DMS79 (cell line): ENCODE data around the gene CREB1.

Experiments used
- DNase-seq: peaks from one replicate; lab custom pipeline; 2025; lab: John Stamatoyannopoulos, UW

The CREB1 gene

DNA sequence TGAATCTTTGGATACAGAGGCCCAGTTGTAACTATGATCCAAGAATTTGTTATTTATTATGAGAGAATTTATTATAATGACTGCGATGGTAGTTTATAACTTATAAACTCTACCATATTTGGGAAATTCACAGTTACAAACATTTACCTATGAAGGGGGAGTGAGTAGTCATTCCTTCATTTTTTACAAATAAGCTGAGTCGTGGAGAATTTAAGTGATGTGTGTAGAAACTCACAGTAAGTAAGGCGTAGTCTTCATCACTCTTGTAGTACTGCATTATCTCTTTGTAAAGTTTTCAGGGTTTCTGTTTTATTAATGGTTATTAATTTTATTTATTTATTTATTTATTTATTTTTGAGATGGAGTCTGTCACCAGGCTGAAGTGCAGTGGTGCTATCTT, 13.5 kb downstream of the CREB1 start:
- DNase-seq = no peak

DNA sequence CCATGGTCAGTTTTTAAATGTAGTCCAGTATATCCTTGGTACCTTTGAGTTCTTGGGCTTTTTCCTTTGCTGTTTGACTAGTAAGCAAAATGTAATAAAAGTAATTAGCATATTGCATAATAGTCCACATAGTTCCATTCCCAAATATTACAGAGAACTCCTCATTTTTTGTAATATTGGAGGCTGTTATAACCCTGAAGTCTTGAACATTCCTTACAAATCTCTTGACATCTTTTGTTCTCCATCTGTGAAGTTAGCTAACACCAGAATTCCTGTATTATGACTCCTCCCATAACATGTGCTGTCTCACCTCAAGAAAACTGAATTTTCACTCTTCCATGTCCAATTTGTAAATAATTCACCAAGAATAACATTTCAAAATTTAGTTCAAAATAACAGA, 17.1 kb downstream of the CREB1 start:
- no peak for DNase-seq

DNA sequence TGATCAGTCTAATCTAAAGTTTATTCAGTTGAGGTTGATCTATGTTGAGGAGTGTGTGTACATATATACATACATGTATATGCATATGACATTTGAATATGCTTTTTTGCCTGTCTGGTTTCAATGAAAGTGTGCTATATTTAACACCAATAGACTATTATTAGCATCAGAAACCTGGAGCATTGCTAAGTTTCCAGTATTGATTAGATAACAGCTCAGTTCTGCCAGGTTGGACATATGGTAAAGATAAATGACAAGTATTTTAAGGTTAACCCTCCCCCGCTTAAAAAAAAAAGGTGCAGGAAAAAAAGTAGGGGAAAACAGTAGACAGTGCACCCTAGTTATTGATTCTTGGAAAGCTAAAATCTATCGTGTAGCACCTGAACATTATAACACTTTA, 19.4 kb downstream of the CREB1 start:
- no peak for DNase-seq

DNA sequence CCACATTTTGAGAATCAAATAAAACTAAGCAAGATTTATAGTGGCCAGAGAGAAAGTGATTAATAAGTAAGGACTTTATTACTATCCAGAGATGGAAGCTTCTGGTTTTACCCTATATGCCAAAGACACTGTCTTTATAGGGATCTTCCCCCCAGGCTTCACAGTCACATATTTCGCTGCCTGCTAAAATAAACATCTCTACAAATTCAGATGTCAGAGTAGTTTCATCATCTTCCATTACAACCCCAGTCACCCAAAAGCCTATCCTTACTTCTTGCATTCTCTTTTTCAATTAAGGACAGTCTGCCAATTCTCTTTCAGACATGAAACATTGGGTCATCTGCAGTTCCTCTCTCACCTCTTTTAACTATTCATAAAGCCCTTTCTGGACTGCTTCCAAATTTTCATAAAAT, 28.3 kb downstream of the CREB1 start:
- no peak for DNase-seq

DNA sequence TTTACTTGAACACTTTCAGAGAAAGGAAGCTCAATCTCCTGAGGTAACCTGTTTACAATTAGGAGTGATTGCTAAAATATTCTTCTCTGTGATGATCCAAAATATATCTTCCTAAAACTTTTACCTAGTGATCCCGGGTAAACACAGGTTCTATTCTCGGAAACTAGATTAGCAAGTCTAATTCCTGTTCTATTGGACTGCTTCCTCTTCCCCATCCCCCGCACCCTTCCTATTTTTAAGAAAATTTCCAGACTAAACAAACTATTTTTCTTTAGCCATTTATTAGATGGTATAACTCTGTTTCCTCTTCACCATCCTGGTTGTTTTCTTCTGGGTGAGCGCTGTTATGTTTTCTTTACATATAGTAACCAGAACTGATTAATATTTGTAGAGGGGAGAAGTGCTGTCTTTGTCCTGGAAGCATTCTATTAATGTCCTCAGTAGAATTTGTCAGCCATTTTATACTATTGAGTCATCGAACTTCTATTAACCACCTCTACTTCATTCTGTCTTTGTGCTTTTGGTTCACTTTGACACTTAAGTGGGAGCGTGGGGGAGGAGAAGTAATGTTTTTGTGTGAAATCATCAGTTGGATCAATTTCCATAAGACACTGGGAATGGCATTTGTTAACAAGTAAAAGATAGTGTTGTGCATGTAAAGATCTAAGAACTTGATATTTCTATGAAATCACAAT, 31.8 kb downstream of the CREB1 start:
- DNase-seq = no peak

DNA sequence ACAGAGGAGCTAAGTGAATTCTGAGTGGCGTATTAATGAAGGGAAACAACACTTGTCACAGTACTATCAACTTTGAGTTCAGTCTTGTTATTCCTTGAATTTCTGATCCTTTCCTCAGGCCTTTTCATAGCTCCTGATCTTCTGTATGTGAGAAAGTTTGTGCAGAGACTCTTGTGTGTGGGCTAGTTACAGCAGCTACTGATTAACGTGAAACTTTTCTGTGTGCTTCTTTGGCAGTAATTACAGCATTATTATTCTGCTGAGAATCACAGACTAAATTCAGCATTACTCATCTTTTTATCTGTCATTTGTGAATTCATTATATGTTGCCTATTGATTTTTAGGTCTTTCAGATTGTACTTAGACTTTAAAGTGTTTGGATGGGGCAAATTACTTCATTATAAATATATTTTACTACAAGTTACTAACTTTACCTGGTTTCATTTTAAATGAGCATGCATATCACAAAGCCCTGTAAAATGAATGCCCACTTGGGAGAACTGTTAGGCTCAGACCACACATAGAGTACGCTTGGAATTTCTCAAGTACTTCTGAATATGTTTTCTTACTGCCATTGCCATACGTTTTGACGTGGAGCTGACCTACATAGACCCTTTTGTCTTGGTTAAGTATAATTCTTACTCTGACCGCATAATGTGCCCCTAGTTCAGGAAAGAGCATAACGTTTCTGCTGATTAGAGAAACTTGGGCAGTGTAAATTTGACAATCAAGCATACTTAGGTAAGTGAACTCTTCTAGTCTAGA, 36.2 kb downstream of the CREB1 start:
- DNase-seq = no peak

DNA sequence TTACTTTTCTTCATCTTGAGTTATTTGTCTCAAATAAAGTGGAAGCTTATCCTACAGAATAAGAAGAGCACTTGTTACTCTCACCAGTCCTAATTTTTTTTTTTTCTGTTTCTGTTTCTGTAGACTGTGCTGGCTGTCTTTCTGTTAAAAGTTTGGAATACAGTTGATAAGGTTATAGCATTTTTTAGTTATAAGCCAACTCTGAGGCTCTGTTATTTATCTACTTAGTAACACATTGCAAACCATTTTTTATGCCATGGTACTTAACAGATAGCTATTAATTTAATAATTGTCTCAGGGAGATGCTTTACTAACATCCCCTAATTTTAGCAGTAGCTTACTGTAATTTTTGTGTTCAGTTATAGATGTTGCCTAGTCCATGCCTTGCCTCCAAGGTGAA, 37.9 kb downstream of the CREB1 start:
- DNase-seq = no peak

DNA sequence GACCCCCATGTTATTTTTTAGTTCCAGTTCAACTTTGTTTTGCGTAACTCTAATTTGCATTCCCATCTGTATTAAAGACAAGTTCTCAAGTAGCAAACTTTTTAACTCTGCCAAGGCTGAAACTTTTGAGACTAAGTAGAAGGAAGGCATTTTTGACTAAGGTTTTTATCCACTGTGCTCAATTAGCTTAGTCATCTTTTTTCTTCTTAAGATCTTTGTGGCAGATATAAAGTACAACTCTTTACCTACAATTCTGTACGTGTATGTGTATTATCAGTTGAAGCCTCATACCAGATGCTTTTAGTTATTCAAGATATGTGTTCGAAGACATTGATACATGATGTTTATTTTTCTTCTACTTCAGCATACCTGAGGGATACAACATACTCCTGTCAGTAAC, 41.6 kb downstream of the CREB1 start:
- DNase-seq = no peak

DNA sequence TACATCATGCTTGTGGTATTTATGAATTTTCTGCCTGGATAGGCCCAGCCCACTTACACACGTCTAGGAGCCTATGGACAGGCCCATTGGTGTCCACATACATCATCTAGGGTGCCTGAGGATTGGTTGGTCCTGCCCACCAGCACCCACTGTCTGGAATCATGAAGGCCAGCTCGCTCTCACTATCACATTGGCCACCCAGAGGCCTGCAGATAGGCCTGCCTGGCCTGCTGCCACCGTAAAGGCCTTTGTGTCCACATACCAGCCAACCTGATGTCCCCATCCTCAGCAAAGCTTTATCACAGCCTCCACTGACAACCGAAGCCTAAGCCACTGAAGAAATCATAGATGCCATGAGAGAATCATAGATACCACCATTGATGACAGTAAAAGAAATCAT, 55.2 kb downstream of the CREB1 start:
- no peak for DNase-seq

DNA sequence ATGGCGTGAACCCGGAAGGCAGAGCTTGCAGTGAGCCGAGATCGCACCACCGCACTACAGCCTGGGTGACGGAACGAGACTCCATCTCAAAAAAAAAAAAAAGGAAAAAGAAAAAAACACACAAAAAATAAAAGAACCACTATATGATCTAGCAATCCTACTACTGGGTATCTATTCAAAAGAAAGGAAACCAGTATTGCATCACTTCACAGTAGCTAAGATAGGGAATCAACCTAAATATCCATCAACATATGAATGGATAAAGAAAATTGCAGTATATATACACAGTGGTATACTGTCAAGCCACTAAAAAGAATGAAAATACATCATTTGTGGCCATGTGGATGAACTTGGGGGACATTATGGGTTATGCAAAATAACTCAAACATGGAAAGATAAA, 57.5 kb downstream of the CREB1 start:
- DNase-seq = no peak

DNA sequence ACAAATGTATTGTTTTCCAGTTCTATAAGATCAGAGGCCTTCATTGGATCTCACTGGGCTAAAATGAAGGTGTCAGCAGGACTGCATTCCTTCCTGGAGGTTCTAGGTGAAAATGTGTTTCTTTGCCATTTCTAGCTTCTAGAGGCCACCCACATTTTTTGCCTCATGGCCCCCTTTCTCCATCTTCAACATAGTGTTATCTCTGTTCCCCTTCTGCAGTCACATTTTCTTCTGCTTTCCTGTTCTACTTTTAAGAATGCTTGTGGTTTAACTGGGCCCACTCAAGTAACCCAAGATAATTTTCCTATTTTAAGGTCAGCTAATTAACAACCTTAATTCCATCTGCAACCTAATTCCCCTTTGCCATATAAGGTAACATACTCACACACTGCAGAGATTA, 59.4 kb downstream of the CREB1 start:
- DNase-seq = no peak

DNA sequence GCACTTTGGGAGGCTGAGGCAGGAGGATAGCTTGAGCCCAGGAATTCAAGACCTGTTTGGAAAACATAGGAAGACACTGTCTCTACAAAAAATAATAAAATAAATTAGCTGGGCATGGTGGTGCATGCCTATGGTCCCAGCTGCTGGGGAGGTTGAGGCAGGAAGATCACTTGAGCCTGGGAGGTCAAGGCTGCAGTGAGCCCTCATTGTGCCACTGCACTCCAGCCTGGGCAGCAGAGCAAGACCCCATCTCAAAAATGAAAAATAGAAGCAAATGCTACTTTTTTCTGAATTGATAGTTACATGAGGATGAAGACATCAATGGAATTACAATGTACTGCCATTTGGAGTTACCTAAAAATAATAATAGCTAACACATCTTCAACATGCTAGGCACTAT, 63.5 kb downstream of the CREB1 start:
- DNase-seq = no peak

DNA sequence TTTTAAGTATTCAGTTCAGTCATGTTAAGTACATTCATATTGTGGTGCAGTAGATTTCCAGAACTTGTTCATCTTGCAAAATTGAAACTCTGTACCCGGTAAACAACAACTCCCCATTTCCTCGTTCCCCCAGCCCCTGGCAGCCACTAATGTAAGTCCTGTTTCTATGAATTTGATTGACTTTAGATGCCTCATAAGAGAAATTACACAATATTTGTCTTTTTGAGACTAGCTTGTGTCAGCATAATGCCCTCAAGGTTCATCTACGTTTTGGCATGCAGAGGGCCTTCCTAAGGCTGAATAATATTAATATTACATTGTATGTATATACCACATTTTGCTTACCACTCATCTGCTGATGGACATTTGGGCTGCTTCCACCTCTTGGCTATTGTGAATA, 64.5 kb downstream of the CREB1 start:
- no peak for DNase-seq

DNA sequence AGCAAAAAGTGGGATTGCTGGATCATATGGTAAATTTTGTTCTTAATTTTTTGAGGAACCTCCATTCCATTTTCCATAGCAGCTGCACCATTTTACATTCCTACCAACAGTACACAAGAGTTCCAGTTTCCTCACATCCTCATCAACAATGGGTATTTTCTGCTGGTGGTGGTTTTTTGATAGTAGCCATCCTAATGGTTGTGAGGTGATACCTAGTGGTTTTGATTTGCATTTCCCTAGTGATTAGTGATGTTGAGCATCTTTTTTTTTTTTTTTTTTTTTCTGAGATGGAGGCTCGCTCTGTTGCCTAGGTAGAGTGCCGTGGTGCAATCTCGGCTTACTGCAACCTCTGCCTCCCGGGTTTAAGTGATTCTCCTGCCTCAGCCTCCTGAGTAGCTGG, 65.0 kb downstream of the CREB1 start:
- DNase-seq = no peak

DNA sequence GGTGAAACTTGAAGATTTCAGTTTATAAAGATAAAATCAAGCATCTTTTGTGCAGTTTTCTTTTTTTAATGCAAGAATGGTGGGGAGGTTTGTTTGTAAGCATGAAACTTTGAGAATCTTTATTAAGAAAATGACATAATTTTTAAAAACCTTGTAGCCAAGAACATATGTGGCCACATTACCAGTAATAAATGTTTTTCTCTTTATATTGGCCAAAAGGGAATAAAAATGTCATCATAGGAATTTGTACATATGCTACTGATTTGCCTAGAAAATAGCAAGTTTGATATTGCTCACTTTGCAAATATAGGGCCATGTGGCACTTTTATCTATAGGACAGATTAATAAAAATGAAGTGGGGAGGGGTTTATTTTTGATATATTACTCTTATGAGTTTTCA, 69.9 kb downstream of the CREB1 start:
- no peak for DNase-seq

DNA sequence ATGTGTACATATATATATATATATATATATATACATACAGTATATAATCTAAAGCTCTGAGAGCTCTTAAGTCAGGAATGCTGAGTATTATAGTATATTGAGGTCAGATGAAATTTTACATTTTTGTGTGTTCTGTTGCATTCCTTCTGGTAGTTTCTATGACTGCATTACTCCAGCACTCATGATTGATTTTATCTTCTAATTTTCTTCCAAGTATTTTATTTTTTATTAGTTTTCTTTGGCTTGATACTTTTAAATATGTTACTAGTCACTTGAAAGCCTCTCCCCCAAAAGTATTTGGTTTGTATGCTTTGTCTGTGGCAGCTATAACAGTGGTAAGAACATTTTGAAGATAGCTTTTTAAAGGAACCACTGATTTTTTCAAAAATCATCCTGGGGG, 70.5 kb downstream of the CREB1 start:
- no peak for DNase-seq

DNA sequence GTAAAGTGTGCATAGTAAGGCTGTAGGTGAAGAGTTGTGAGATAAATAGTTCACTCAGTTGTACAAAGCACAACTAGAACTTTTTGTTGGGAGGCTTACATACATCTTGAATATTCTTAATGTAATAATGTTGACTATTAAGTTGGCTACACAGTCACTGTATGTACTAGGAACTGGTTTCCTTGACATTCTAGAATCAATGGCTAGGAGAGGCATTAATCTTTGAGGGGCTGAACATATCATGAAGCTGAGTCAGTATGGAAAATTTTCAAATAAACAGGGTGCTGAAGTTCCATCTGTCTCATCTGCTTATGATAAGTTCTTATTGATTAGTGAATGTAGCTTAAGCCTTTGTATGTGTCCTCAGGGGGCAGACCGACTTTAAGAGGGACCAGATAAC, 72.0 kb downstream of the CREB1 start:
- DNase-seq = no peak

DNA sequence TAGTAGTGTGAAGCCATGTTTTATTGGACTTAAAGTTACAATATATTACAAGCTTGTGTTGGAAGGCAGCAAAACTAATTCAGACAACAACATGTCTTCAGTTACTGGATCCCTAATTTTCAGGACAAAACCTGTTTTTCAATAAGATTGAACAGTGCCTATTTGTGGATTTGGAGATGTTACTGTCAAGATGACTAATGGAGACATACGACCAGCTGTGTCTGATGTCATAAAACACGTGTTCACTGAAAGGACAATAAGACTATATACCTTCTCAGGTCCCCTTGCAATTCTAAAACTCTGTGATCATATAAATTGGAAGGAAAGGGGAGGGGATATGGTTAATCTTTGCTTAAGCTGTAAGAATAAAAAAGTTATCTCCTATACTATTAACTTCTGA, 73.7 kb downstream of the CREB1 start:
- no peak for DNase-seq

DNA sequence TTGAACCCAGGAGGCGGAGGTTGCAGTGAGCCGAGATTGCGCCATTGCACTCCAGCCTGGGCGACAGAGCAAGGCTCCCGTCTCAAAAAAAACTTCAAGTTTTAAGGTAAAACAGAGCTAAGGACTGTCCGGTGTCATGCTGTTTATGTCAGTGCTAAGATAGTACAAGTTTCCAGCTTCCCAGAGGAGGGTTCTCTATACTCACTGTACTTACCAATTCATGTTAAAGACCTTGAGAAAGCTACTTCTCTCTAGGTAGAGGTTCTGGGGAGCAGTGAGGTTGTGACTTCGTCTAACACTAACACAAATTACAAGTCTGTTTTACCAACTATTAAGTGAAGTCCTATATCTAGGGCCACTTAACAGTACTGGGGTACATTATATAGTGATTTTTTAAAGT, 76.6 kb downstream of the CREB1 start:
- no peak for DNase-seq

DNA sequence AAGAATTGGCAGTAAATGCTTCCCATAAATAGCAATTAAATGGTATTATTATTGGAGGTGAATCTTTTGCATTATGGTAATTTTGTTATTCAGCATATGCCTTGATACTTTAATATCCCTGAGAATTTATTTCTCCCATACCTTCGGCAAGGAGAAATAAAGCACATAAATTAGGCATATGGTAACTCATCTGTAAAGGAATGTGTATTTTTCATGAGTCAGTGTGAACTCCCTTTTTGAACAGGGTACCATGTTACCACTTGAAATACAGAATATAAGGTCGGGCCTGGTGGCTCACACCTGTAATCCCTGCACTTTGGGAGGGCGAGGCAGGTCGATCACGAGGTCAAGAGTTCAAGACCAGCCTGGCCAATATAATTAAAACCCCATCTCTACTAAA, 77.1 kb downstream of the CREB1 start:
- no peak for DNase-seq

DNA sequence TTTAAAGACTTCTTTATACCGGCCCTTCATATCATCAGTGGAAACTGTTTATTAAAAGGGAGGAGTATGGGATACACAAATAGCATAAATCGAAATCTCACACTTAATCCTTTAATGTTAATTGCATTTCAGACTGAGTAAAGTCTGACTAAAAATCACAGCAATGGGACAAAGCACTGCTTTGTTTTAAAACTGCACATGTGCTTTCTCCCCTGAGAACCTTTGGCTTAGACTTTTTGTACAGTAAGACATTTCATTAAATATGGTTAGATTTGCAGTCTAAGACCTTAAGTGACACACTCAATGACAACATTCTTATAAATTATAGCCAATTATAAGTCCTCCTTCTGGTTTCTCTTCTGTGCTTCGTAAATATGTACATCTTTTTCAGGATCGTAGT, 83.0 kb downstream of the CREB1 start:
- DNase-seq = no peak

DNA sequence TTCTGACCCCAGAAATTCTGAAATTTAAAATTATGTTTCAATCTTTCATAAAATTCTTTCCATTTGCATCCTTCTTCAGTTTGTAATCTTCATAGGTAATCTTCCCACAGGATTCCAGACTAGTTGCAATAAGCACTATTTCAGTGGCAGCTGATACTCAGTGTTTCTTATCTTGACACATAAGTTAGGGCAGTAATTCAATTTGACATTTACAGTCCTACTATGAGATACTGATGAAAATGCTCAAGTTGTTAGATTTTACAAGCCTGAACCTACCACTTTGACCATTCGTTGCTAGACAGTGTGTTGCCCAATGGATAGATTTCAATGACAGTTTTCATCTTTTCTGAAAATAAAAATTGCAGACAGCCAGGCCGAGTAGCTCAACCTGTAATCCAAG, 85.1 kb downstream of the CREB1 start:
- no peak for DNase-seq

DNA sequence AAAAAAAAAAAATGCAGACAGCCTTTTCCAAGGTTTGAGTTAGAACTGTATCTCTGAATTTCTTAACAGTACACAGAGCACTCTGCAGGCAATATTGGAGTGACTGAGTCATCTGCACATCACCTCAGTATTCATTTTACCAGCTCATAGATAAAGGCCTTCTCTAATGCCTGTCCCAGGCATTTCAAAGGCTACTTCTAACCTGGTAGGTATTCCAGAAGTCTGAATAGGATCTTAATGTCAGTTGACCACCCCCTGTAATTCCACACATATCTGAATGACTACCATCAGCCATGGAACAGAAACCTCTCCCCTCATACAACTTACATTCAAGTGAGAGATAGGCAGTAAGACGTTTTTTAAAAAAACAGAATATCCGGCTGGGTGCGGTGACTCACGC, 86.4 kb downstream of the CREB1 start:
- no peak for DNase-seq
